ENCODE measurements around the gene TRAF6. TPM values are rescaled to one million over a fixed set of nuclear protein-coding genes. Genes with fewer than 3 reads are reported as not detected.
"Not testable (repeated sequence)": the region's sequence is repeated elsewhere in the genome, so short reads cannot be mapped to it uniquely, and the experiment has no call there.

Gene TRAF6
- 10 to 100 TPM; 16.2 to 17.3 (median 16.7) TPM for polyA plus RNA-seq (ENCODE audit: insufficient read length in 3 of 3)

- DNase-seq (ENCODE audit: low read depth in 3 of 3, low spot score in 2 of 3) = peak; percentile 75 to 82 (median 78)
These were observed at the start of gene TRAF6 for GRCh38 chr11:36509694-36510593. TRAF6 (minus strand) TSS chr11:36510272; CDS start chr11:36501515, 8,757 bp downstream.

- DNase-seq (ENCODE audit: low read depth in 3 of 3, low spot score in 2 of 3) = no peak
These were observed 48.7 kb upstream of the TRAF6 start for GRCh38 chr11:36558571-36559413.

GRCh38 chr11:36557991-36558390 is 47.9 kb upstream of the TRAF6 start:
- DNase-seq (ENCODE audit: low read depth in 3 of 3, low spot score in 2 of 3) = no peak

GRCh38 chr11:36557390-36557789 is 47.3 kb upstream of the TRAF6 start:
- not testable (repeated sequence) for DNase-seq (ENCODE audit: low read depth in 3 of 3, low spot score in 2 of 3)

GRCh38 chr11:36550385-36551115 is 40.5 kb upstream of the TRAF6 start:
- no peak for DNase-seq (ENCODE audit: low read depth in 3 of 3, low spot score in 2 of 3)

- DNase-seq (ENCODE audit: low read depth in 3 of 3, low spot score in 2 of 3) = no peak
These were observed 30.9 kb upstream of the TRAF6 start for GRCh38 chr11:36540998-36541397.

GRCh38 chr11:36534276-36534840 is 24.3 kb upstream of the TRAF6 start:
- no peak for DNase-seq (ENCODE audit: low read depth in 3 of 3, low spot score in 2 of 3)

- DNase-seq (ENCODE audit: low read depth in 3 of 3, low spot score in 2 of 3) = no peak
These were observed 23.0 kb upstream of the TRAF6 start for GRCh38 chr11:36532941-36533601.

- DNase-seq (ENCODE audit: low read depth in 3 of 3, low spot score in 2 of 3) = no peak
These were observed 20.8 kb upstream of the TRAF6 start for GRCh38 chr11:36530840-36531239.

- DNase-seq (ENCODE audit: low read depth in 3 of 3, low spot score in 2 of 3) = no peak
These were observed 3.9 kb upstream of the TRAF6 start for GRCh38 chr11:36513965-36514364.

GRCh38 chr11:36512016-36512415 is 1.9 kb upstream of the TRAF6 start:
- no peak for DNase-seq (ENCODE audit: low read depth in 3 of 3, low spot score in 2 of 3)

- not testable (repeated sequence) for DNase-seq (ENCODE audit: low read depth in 3 of 3, low spot score in 2 of 3)
These were observed 990 bp upstream of the TRAF6 start for GRCh38 chr11:36511062-36511461.

GRCh38 chr11:36510594-36510942 is 496 bp upstream of the TRAF6 start:
- peak in 1 of 3 donors; percentile 10 for DNase-seq (ENCODE audit: low read depth in 3 of 3, low spot score in 2 of 3)

- peak; percentile 23 to 46 (median 31) for DNase-seq (ENCODE audit: low read depth in 3 of 3, low spot score in 2 of 3)
These were observed 852 bp downstream of the TRAF6 start for GRCh38 chr11:36509201-36509639.

GRCh38 chr11:36508743-36509142 is 1.3 kb downstream of the TRAF6 start:
- DNase-seq (ENCODE audit: low read depth in 3 of 3, low spot score in 2 of 3) = no peak

- DNase-seq (ENCODE audit: low read depth in 3 of 3, low spot score in 2 of 3) = no peak
These were observed 2.1 kb downstream of the TRAF6 start for GRCh38 chr11:36507824-36508489.

GRCh38 chr11:36501236-36501635 is 8.8 kb downstream of the TRAF6 start:
- no peak for DNase-seq (ENCODE audit: low read depth in 3 of 3, low spot score in 2 of 3)

- DNase-seq (ENCODE audit: low read depth in 3 of 3, low spot score in 2 of 3) = no peak
These were observed 9.8 kb downstream of the TRAF6 start for GRCh38 chr11:36500315-36500721.

GRCh38 chr11:36499315-36499714 is 10.8 kb downstream of the TRAF6 start:
- no peak for DNase-seq (ENCODE audit: low read depth in 3 of 3, low spot score in 2 of 3)
